Muscle of back (tissue), 11 donors: ENCODE data around the gene SP7. TPM values are rescaled to one million over a fixed set of nuclear protein-coding genes. Genes with fewer than 3 reads are reported as not detected.

ENCODE experiments used
- DNase-seq, 3 donors: peaks; one replicate each; pipeline versions ENCODE4 v3.0.0 to v3.0.0-alpha.2; 2013
- polyA plus RNA-seq, 10 donors: library from polyadenylated mRNA; unstranded; fragments of 120-200 nt; gene quantifications; one replicate each; pipeline ENCODE4 v1.2.1, GENCODE V29; 2013; ENCODE audit not compliant: insufficient read length in 10 of 10

SP7 gene
- polyA plus RNA-seq, 10 donors: 0.10 to 0.22 (median 0.20) TPM; not detected in 5

GRCh38 chr12:53279283-53279869 is 56.8 kb downstream of the SP7 start:
- DNase-seq: no peak

- DNase-seq: no peak
Observed at GRCh38 chr12:53277981-53278380, 58.2 kb downstream of the SP7 start.

Other genes starting within 250 kb of the SP7 start
- gene IGFBP6, start 238.7 kb downstream of the SP7 start, polyA plus RNA-seq: 100 to 1,000 TPM in 6 of 10 donors, 10 to 100 TPM in 4; 39.4 to 236 (median 105) TPM
- under 1 TPM in 8 of 10 donors, not detected in 2; 0.12 to 0.45 (median 0.22) TPM for gene SOAT2, start 232.9 kb downstream of the SP7 start, polyA plus RNA-seq
- gene ZNF740, start 155.6 kb downstream of the SP7 start, polyA plus RNA-seq: 10 to 100 TPM; 25.0 to 36.7 (median 28.3) TPM
- gene CSAD, start 155.4 kb downstream of the SP7 start, polyA plus RNA-seq: 10 to 100 TPM; 18.5 to 75.7 (median 28.7) TPM
- gene ITGB7, start 129.1 kb downstream of the SP7 start, polyA plus RNA-seq: 1 to 10 TPM in 5 of 10 donors, under 1 TPM in 5; 0.46 to 5.6 (median 0.93) TPM
- 10 to 100 TPM; 17.8 to 45.7 (median 26.1) TPM for gene RARG, start 104.1 kb downstream of the SP7 start, polyA plus RNA-seq
- 1 to 10 TPM; 3.6 to 8.6 (median 5.2) TPM for gene ESPL1, start 68.1 kb downstream of the SP7 start, polyA plus RNA-seq
- gene PFDN5, start 40.8 kb downstream of the SP7 start, polyA plus RNA-seq: 100 to 1,000 TPM; 481 to 551 (median 501) TPM
- gene MYG1, start 36.7 kb downstream of the SP7 start, polyA plus RNA-seq: 10 to 100 TPM; 30.5 to 40.3 (median 33.3) TPM
- 10 to 100 TPM; 44.1 to 68.4 (median 49.4) TPM for gene AAAS, start 14.7 kb downstream of the SP7 start, polyA plus RNA-seq
- 10 to 100 TPM; 31.0 to 46.7 (median 40.0) TPM for gene SP1, start 43.8 kb upstream of the SP7 start, polyA plus RNA-seq
- under 1 TPM in 2 of 10 donors, not detected in 8; 0.28 to 0.60 TPM for gene AMHR2, start 87.5 kb upstream of the SP7 start, polyA plus RNA-seq
- 10 to 100 TPM; 39.2 to 58.4 (median 49.0) TPM for gene PRR13, start 105.4 kb upstream of the SP7 start, polyA plus RNA-seq
- 100 to 1,000 TPM; 505 to 651 (median 595) TPM for gene PCBP2, start 115.7 kb upstream of the SP7 start, polyA plus RNA-seq
- gene MAP3K12, start 163.1 kb upstream of the SP7 start, polyA plus RNA-seq: 10 to 100 TPM; 10.1 to 25.7 (median 13.5) TPM
- gene TARBP2, start 164.9 kb upstream of the SP7 start, polyA plus RNA-seq: 10 to 100 TPM; 18.7 to 30.2 (median 22.3) TPM
- 1 to 10 TPM in 3 of 10 donors, under 1 TPM in 2, not detected in 5; 0.28 to 1.7 (median 1.0) TPM for gene NPFF, start 171.1 kb upstream of the SP7 start, polyA plus RNA-seq